GM19468 (cell line): ENCODE data around the gene DHCR24.
"Not testable (repeated sequence)": the region's sequence is repeated elsewhere in the genome, so short reads cannot be mapped to it uniquely, and the experiment has no call there.

Experiments
- ATAC-seq: cut with Tn5 transposase; IDR thresholded peaks from one replicate; pipeline ENCODE4 v1.9.1; 2021; ENCODE audit warnings: mild to moderate bottlenecking, moderate library complexity, moderate number of reproducible peaks; ENCODE audit not compliant: unreplicated experiment; ENCODE audit errors: extremely low read depth

Gene DHCR24, protein sequence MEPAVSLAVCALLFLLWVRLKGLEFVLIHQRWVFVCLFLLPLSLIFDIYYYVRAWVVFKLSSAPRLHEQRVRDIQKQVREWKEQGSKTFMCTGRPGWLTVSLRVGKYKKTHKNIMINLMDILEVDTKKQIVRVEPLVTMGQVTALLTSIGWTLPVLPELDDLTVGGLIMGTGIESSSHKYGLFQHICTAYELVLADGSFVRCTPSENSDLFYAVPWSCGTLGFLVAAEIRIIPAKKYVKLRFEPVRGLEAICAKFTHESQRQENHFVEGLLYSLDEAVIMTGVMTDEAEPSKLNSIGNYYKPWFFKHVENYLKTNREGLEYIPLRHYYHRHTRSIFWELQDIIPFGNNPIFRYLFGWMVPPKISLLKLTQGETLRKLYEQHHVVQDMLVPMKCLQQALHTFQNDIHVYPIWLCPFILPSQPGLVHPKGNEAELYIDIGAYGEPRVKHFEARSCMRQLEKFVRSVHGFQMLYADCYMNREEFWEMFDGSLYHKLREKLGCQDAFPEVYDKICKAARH

DNA sequence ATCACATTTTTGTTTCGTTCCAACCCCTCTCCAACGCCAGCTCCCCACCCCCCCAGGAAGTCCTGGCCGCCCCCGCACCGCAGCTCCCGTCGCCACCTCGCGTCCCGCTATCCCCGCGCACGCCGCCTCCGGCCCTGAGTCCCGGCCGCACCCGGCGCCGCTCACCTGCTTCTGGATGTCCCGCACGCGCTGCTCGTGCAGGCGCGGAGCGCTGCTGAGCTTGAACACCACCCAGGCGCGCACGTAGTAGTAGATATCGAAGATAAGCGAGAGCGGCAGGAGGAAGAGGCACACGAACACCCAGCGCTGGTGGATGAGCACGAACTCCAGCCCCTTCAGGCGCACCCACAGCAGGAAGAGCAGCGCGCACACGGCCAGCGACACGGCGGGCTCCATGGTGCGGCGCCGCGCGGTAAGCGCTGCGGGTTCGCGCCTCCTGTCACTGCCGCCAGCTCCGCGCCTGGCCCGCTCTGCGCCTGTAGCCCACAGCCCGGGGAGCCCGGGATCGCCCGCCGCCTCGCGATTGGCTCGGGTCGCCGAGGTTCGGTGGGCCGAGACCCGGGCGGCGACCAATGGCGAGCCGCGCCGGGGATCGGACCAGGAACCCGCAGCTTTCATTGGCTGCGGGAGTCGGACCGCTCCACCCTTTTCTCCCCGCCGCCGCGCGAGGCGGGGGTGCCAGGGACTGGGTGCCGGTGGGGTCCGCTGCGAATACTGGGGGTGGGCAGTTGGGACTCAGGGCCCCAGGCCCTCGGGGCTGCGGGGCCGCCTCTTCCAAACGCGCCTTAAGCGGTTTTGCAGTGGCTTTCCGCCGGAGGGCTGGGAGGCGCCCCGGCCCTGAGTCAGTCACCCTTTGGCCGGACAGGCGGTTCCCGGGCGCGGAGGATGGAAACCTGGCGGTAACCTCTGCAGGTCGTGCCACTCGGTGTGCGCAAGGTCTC lies at the start of gene DHCR24:
DHCR24 (minus strand) TSS at position 472 of the 941 bp plus-strand sequence; CDS start at position 396, 76 bp downstream.
- ATAC-seq, result peak; percentile 88

DNA sequence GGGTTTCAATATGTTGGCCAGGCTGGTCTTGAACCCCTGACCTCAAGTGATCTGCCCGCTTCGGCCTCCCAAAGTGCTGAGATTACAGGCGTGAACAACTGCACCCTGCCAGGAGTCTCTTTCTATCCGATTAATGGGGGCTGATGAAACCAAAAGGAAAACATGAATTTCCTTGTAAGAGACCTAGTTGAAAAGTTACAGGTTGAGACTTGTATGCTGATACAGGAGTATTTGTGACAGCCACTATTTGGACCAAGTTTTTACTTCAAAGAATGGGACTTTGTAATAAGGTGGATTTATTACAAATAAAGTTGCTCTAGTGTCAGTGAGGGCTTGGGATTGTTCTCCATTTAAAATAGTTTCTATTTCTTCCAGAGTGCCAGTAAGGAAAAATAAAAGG lies 49.8 kb upstream of the DHCR24 start:
- ATAC-seq, result no peak

- ATAC-seq, result no peak
These were observed 47.9 kb upstream of the DHCR24 start for GRCh38 chr1:54934869-54935268.

- ATAC-seq, result not testable (repeated sequence)
These were observed 47.1 kb upstream of the DHCR24 start for GRCh38 chr1:54934081-54934480.

DNA sequence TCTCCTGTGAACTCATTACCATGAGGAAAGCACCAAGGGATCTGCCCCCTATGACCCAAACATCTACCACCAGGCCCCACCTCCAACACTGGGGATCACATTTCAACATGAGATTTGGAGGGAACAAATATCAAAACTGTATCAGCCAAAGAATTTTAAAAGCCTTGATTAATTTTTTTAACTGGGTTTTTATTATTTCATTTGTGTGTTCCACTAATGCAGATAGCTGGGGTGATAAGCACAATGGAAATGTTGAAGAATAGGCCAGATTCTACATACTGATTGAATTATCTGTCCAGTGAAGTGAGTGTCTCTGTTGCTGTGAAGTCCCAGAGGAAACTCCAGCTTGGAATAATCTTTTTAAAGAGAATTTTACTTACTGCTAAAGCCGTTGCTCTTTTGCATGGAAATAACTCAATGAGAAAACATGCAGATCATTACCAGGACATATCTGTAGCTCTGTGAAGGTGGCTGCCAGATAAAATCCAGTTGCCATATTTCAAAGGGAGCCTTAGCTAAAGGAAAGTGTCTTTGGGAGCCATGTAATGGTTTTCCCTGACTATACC lies 44.4 kb upstream of the DHCR24 start:
- no peak for ATAC-seq

- no peak for ATAC-seq
These were observed 42.7 kb upstream of the DHCR24 start for GRCh38 chr1:54929700-54930099.

- no peak for ATAC-seq
These were observed 41.3 kb upstream of the DHCR24 start for GRCh38 chr1:54928327-54928726.

GRCh38 chr1:54927472-54928240 lies 40.7 kb upstream of the DHCR24 start:
- ATAC-seq, result no peak

DNA sequence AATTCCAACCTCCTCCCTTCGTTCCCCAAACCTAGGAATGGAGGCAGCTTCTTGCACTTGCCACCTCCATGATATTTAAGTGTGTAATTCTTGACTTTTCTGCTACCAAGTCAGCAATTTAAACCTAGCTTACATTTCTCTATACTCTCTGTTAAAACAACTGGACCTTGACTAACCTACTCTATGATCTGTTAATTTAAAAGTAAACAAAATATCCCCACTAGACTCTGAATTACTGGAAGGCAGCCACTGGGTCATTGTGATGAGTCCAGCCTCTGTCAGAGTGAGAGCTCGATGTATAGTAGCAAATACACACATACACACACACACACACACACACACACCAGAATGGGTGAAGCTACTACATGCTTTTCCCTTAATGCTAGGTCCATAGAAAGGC lies 40.0 kb upstream of the DHCR24 start:
- no peak for ATAC-seq

GRCh38 chr1:54922921-54923421 lies 36.0 kb upstream of the DHCR24 start:
- no peak for ATAC-seq

- ATAC-seq, result no peak
These were observed 35.2 kb upstream of the DHCR24 start for GRCh38 chr1:54922040-54922761.

- no peak for ATAC-seq
These were observed 32.7 kb upstream of the DHCR24 start for GRCh38 chr1:54919367-54920359.

- not testable (repeated sequence) for ATAC-seq
These were observed 24.1 kb upstream of the DHCR24 start for GRCh38 chr1:54911076-54911475.

- no peak for ATAC-seq
These were observed 19.6 kb upstream of the DHCR24 start for GRCh38 chr1:54906586-54906985.

DNA sequence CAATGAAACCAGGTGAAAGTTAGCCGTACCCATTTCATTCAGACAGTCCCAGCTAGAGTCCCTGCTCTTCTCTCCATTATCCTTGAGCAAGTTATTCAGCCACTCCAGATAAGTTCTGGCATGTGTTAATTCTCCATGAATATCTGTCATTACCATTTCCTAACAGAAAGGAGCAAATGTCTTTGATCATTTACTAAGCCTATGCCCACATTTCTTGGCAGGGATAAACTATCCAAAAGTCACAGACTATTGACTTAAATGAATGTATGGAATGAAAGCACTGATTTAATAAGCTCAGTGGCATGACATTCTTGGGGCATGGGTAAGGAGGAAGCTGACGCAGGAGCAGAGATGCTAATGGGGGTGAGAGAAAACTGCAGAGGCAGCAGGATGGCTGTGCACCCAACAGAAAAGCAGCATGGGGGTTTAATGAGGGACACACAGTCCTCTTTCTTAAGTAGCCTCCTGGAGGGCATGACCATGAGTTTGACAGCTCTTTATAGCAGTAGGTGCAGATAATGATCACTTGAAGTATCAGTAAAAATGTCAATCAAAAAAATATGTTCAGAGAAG lies 17.6 kb upstream of the DHCR24 start:
- no peak for ATAC-seq

DNA sequence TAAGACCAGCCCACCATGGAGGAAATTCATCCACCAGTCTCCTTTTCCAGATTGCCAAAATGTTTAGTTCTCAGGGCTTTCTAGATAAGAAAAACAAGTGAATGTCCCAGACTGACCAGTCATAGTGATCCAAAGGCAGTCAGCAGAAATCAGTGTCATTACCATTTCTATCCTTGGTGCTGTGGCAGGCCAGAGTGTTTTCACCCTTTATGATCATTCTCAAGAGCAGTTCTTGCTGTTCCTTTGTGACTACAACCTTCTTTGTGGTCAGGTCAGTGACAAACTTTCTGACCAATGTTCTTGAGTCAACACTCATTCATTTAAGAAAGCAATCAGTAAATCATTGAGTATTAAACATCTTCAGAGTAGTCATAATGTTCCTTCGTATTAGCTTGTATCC lies 7.3 kb upstream of the DHCR24 start:
- ATAC-seq, result no peak

GRCh38 chr1:54892586-54892985 lies 5.6 kb upstream of the DHCR24 start:
- no peak for ATAC-seq
